Measurements from ENCODE around the gene TAGLN.

The TAGLN gene

DNA sequence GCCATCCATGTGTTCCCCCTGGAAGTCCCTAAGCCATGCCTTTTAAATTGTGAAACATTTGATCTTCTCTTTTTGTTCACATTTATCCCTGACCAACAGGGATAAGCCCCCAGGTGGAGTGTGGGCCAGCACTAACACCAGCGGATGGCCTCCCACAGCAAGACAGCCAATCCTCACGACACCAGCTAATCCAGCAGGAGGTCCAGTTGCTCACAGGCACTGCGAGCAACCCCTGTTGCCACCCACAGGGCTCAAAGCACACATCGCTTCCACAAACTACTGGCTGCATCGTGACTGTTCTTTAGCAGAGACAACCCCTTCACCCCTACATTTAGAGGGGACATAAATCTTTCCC is 30.7 kb downstream of the TAGLN start:
- no peak for DNase-seq (ENCODE audit: low read depth in 3 of 3, low spot score in 1 of 3)

- DNase-seq (ENCODE audit: low read depth in 3 of 3, low spot score in 1 of 3) = no peak
Observed at GRCh38 chr11:117230286-117230961, 31.3 kb downstream of the TAGLN start.

- DNase-seq (ENCODE audit: low read depth in 3 of 3, low spot score in 1 of 3) = no peak
Observed at GRCh38 chr11:117230999-117231841, 32.0 kb downstream of the TAGLN start.

GRCh38 chr11:117231842-117232091 is 32.6 kb downstream of the TAGLN start, which contains the start of gene PCSK7:
PCSK7 (minus strand) TSS chr11:117232073; CDS start chr11:117229844, 2,229 bp downstream.
- DNase-seq (ENCODE audit: low read depth in 3 of 3, low spot score in 1 of 3) = no peak

DNA sequence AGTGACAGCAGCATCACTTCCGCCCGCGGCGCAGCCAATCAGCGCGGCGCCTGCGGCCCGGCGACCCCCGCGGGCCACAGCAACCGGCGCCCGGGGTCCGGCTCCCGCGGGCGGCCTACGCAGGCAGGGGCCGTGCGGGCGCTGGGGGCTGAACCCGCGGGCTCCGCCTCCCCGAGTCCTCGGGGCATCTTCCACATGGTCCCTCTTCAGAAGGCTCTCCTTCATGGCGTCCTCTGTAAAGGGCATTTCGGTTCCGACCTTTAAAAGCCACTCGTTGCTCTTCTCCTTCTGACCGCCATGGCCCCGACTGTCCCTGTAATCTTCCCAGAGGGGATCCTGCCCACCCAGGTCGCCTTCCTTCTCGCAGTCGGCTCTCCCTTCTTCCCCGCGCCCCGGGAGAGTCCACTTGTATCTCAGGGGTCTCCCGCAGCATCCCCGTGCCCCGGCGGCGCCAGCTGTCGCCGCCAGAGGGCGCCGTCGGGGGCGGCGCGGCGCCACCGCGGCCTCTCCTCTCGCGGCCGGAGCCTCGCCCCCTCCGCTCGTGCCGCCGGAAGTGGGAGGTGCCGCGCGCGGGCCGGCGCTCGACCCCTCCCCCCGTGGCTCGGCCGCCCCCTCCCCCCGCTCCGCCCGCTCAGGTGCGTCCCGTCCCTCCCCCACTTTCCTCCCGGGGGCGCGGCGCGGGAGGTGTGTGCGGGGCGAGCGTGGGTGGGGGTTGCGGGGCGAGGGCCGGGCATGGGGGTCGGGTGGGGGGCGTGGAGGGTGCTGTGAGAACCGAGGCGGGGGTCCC is 33.1 kb downstream of the TAGLN start, which contains the start of gene RNF214:
TSS of gene RNF214 (plus strand) at position 580 of the 787 bp plus-strand sequence. CDS start 1,602 bp downstream, outside the sequence.
- DNase-seq (ENCODE audit: low read depth in 3 of 3, low spot score in 1 of 3) = peak; percentile 19 to 74 (median 62)

DNA sequence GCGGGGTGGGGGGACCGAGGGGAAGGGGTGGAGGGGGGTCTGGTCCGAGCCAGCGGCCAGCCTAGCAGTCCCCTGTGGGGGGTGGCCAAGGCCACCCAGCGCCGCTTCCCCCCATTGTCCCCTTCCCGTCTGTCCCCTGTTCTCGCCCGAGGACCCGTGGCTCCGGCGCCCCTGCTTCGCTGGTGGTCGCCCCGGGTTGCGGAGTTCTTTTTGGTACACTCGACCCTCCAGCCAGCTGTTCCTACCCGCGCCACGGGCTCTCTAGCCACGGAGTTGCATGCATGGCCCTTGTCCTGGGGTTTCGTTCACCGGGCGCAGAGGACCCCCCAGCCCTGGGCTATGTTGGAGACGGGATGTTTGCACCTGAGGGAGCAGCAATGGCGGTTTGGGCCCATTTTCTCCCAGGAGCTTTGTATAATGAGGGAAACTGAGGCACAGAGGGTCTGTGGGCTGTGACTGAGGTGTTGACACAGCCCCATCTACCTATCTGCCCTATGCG is 33.8 kb downstream of the TAGLN start:
- DNase-seq (ENCODE audit: low read depth in 3 of 3, low spot score in 1 of 3) = no peak

DNA sequence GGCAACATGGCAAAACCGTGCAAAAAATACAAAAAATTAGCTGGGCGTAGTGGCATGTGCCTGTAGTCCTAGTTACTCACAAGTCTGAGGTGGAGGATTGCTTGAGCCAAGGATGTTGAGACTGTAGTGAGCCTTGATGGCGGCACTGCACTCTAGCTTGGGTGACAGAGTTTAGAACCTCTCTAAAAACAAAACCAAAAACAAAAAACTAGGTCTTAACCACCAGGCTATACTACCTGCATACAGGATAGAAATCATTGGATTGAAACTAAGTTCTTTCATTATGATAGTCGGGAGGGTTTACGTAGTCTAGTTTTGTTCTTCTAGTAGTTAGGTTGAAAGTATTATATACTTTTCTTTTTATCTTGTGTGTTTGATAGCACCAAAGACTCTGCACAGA is 39.1 kb downstream of the TAGLN start:
- DNase-seq (ENCODE audit: low read depth in 3 of 3, low spot score in 1 of 3) = no peak

GRCh38 chr11:117239295-117239694 is 40.1 kb downstream of the TAGLN start:
- DNase-seq (ENCODE audit: low read depth in 3 of 3, low spot score in 1 of 3) = no peak

GRCh38 chr11:117248341-117248740 is 49.2 kb downstream of the TAGLN start:
- no peak for DNase-seq (ENCODE audit: low read depth in 3 of 3, low spot score in 1 of 3)

DNA sequence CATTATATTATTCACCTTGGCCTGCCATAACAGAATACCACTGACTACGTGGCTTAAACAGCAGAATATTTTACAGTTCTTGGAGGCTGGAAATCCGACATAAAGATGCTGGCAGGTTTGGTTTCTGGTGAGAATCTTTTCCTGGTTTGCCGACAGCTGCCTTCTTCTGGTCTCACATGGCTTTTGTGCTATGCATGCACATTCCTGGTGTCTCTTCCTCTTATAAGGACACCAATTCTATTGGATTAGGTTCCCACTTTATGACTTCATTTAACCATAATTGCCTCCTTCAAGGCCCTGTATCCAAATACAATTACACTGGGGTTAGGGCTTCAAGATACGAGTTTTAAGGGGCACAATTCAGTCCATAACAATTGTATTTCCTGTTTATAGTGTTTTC is 50.4 kb downstream of the TAGLN start:
- DNase-seq (ENCODE audit: low read depth in 3 of 3, low spot score in 1 of 3) = no peak

DNA sequence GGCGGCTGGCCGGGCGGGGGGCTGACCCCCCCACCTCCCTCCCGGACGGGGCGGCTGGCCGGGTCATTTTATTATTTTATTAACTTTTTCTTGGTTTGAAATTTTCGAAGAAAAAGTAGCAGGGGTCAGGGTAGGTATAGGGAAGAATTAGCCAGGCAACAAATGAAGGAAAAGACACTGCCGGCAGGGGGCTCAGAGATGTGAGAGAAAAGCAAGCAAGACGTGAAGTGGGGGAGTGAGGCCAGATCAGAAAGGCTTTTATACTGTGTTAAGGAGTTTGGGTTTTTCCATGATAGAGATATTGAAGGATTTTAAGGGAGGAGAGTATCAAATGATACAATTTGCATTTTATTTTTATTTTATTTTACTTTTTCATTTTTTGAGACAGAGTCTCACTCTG is 52.3 kb downstream of the TAGLN start:
- DNase-seq (ENCODE audit: low read depth in 3 of 3, low spot score in 1 of 3) = no peak

DNA sequence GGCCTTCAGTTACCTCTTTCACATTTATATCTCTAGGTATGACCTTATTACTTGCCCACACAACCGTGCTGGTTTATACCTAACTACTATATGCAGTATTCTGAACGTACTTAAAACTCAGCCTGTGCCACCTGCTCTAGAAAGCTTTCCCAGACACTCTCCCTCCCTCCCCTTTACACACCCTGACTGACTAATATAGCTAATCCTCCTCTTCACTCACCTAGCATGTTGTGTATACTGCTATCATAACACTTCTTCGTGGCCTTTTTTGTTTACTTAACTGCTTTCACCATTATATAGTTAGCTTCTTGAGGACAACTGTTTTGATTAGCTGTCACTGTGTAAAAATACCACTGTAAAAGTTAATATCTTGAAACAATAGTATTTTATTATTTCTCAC is 56.8 kb downstream of the TAGLN start:
- DNase-seq (ENCODE audit: low read depth in 3 of 3, low spot score in 1 of 3) = no peak

DNA sequence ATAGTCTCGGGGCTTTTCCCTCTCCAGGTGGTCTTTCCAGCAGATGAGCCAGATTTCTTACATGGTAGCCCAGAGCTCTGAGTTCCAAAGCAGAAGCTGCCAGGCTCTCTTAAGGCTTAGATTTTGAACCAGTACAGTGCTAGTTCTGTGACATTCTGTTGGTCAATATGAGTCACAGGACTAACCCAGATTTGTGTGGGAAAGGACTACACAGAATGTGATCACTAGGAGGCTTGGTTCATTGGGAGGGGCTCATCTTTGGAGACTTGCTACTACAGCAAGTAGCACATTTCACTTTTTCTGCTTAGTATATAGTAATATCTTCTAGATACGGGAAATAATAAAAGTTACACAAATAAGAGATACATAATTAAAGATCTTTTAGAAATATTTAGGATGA is 57.4 kb downstream of the TAGLN start:
- no peak for DNase-seq (ENCODE audit: low read depth in 3 of 3, low spot score in 1 of 3)
